Measurements from ENCODE around the gene PPP6R3.
"Not testable (repeated sequence)": the region's sequence is repeated elsewhere in the genome, so short reads cannot be mapped to it uniquely, and the experiment has no call there.

Gene PPP6R3

GRCh38 chr11:68584991-68585524 lies 124.5 kb downstream of the PPP6R3 start:
- intact Hi-C loops (cut with DNase I): loop anchor here (10.0 kb wide), 1 partner anchor 120 kb away; the partner anchor contains the start of gene PPP6R3
- DNase-seq: no peak

GRCh38 chr11:68589547-68590216 lies 129.1 kb downstream of the PPP6R3 start:
- intact Hi-C loops (cut with DNase I): loop anchor here (10.0 kb wide), 1 partner anchor 125 kb away; the partner anchor contains the start of gene PPP6R3
- DNase-seq: no peak

- DNase-seq: no peak
- intact Hi-C loops (cut with DNase I): no loop called here
Observed at GRCh38 chr11:68591719-68592118, 131.2 kb downstream of the PPP6R3 start.

GRCh38 chr11:68593441-68593840 lies 132.9 kb downstream of the PPP6R3 start:
- DNase-seq: no peak
- intact Hi-C loops (cut with DNase I): loop anchor here (1.0 kb wide), 1 partner anchor 20 kb away; no protein-coding TSS in a partner anchor

GRCh38 chr11:68594123-68594522 lies 133.6 kb downstream of the PPP6R3 start:
- intact Hi-C loops (cut with DNase I): no loop called here
- DNase-seq: no peak

- DNase-seq: no peak
- intact Hi-C loops (cut with DNase I): no loop called here
Observed at GRCh38 chr11:68596231-68596630, 135.7 kb downstream of the PPP6R3 start.

GRCh38 chr11:68598816-68599653 lies 138.5 kb downstream of the PPP6R3 start:
- intact Hi-C loops (cut with DNase I): no loop called here
- no peak for DNase-seq

- no peak for DNase-seq
- intact Hi-C loops (cut with DNase I): no loop called here
Observed at GRCh38 chr11:68601147-68601546, 140.6 kb downstream of the PPP6R3 start.

- intact Hi-C loops (cut with DNase I): no loop called here
- no peak for DNase-seq
Observed at GRCh38 chr11:68609761-68610160, 149.2 kb downstream of the PPP6R3 start.

- DNase-seq: no peak
- intact Hi-C loops (cut with DNase I): no loop called here
Observed at GRCh38 chr11:68610452-68611116, 150.0 kb downstream of the PPP6R3 start.

- intact Hi-C loops (cut with DNase I): no loop called here
- DNase-seq: no peak
Observed at GRCh38 chr11:68615657-68616056, 155.1 kb downstream of the PPP6R3 start.

- DNase-seq: no peak
- intact Hi-C loops (cut with DNase I): no loop called here
Observed at GRCh38 chr11:68617925-68618809, 157.6 kb downstream of the PPP6R3 start.

GRCh38 chr11:68621826-68622225 lies 161.3 kb downstream of the PPP6R3 start:
- DNase-seq: no peak
- intact Hi-C loops (cut with DNase I): no loop called here

GRCh38 chr11:68623706-68624105 lies 163.2 kb downstream of the PPP6R3 start:
- DNase-seq; intact Hi-C loops (cut with DNase I): not testable (repeated sequence)

GRCh38 chr11:68625069-68625468 lies 164.5 kb downstream of the PPP6R3 start:
- intact Hi-C loops (cut with DNase I); DNase-seq: not testable (repeated sequence)

GRCh38 chr11:68626236-68626635 lies 165.7 kb downstream of the PPP6R3 start:
- intact Hi-C loops (cut with DNase I); DNase-seq: not testable (repeated sequence)

- intact Hi-C loops (cut with DNase I); DNase-seq: not testable (repeated sequence)
Observed at GRCh38 chr11:68628837-68629236, 168.3 kb downstream of the PPP6R3 start.

GRCh38 chr11:68632375-68632774 lies 171.8 kb downstream of the PPP6R3 start:
- intact Hi-C loops (cut with DNase I); DNase-seq: not testable (repeated sequence)

- no peak for DNase-seq
- intact Hi-C loops (cut with DNase I): no loop called here
Observed at GRCh38 chr11:68632802-68633201, 172.2 kb downstream of the PPP6R3 start.

GRCh38 chr11:68634606-68635005 lies 174.1 kb downstream of the PPP6R3 start:
- intact Hi-C loops (cut with DNase I); DNase-seq: not testable (repeated sequence)

Data from posterior cingulate gyrus (tissue), 11 donors.